ENCODE results near the gene DPP6. TPM values are rescaled to one million over a fixed set of nuclear protein-coding genes. Genes with fewer than 3 reads are reported as not detected.
"Not testable (repeated sequence)": the region's sequence is repeated elsewhere in the genome, so short reads cannot be mapped to it uniquely, and the experiment has no call there.

DPP6 gene
- total and polyA plus RNA-seq, 9 of the 15 experiments (the other 6 are each of a cell fraction or from before 2014, with no cell fraction given) = not detected

- H3K4me2 ChIP-seq (ENCODE audit: insufficient read depth, low read length); intact Hi-C loops (cut with micrococcal nuclease); H3K27me3 ChIP-seq (ENCODE audit: control insufficient read depth in 2 of 2, insufficient read depth in 2 of 2, low read length in 2 of 2); FAIRE-seq; H3K4me1 ChIP-seq (replicated peaks in 1 of 2; ENCODE audit: control insufficient read depth in 2 of 2, insufficient read depth in 2 of 2, low read length in 2 of 2); H3K9ac ChIP-seq (ENCODE audit: insufficient read depth in 1 of 2, low read depth in 2 of 2, low read length in 2 of 2); H3K4me3 ChIP-seq; H2AFZ ChIP-seq (ENCODE audit: low read depth, low read length); BruUV-seq (replicated peaks); H3K79me2 ChIP-seq (ENCODE audit: control insufficient read depth, insufficient read depth, low read length); ATAC-seq; H3K9me1 ChIP-seq (ENCODE audit: control insufficient read depth, insufficient read depth, low read length); H4K20me1 ChIP-seq (replicated peaks; ENCODE audit: control insufficient read depth, insufficient read depth, low read length); POLR2A ChIA-PET; H3K36me3 ChIP-seq (ENCODE audit: control insufficient read depth, insufficient read depth, low read length); H3K9me3 ChIP-seq (replicated peaks; ENCODE audit: control insufficient read depth, insufficient read depth, low read depth, low read length); in situ Hi-C loops (cut with MboI); CTCF ChIA-PET (ENCODE audit: low intra/inter-chr PET ratio); DNase-seq (ENCODE audit: extremely low read depth in 1 of 4, low spot score in 3 of 4); H3K27ac ChIP-seq (ENCODE audit: extremely low read depth, low read depth, low read length): not testable (repeated sequence)
- WGBS (ENCODE audit: insufficient coverage, low coverage, missing lambda C conversion rate) = under 1% methylated on average over 4 of the region's 6 CpGs
These were observed 110.7 kb downstream of the DPP6 start for GRCh38 chr7:154162921-154163320.

GRCh38 chr7:154163642-154164041, 111.4 kb downstream of the DPP6 start:
- H4K20me1 ChIP-seq (replicated peaks; ENCODE audit: control insufficient read depth, insufficient read depth, low read length); H3K9me1 ChIP-seq (ENCODE audit: control insufficient read depth, insufficient read depth, low read length); FAIRE-seq; POLR2A ChIA-PET; H3K4me3 ChIP-seq; H3K27me3 ChIP-seq (ENCODE audit: control insufficient read depth in 2 of 2, insufficient read depth in 2 of 2, low read length in 2 of 2); H3K9me3 ChIP-seq (replicated peaks; ENCODE audit: control insufficient read depth, insufficient read depth, low read depth, low read length); intact Hi-C loops (cut with micrococcal nuclease); H3K9ac ChIP-seq (ENCODE audit: insufficient read depth in 1 of 2, low read depth in 2 of 2, low read length in 2 of 2); H3K27ac ChIP-seq (ENCODE audit: extremely low read depth, low read depth, low read length); H2AFZ ChIP-seq (ENCODE audit: low read depth, low read length); H3K79me2 ChIP-seq (ENCODE audit: control insufficient read depth, insufficient read depth, low read length); BruUV-seq (replicated peaks); H3K4me1 ChIP-seq (replicated peaks in 1 of 2; ENCODE audit: control insufficient read depth in 2 of 2, insufficient read depth in 2 of 2, low read length in 2 of 2); in situ Hi-C loops (cut with MboI); H3K36me3 ChIP-seq (ENCODE audit: control insufficient read depth, insufficient read depth, low read length); H3K4me2 ChIP-seq (ENCODE audit: insufficient read depth, low read length); CTCF ChIA-PET (ENCODE audit: low intra/inter-chr PET ratio); DNase-seq (ENCODE audit: extremely low read depth in 1 of 4, low spot score in 3 of 4); ATAC-seq: not testable (repeated sequence)
- 0% methylated on average over 2 of the region's 3 CpGs for WGBS (ENCODE audit: insufficient coverage, low coverage, missing lambda C conversion rate)
